Activated CD8-positive, alpha-beta T cell treated with anti-CD3 and anti-CD28 coated beads, Interleukin-2, amount 10 ng/mL, durations not matched to agents 7 days and 5 days (primary cell): ENCODE data around the gene CWF19L2. TPM values are rescaled to one million over a fixed set of nuclear protein-coding genes. Genes with fewer than 3 reads are reported as not detected.

ENCODE experiments used
- ATAC-seq: fragments of 150-1000 bp; cut with Tn5 transposase; one replicate; pipeline ENCODE4 v1.10.0; 2021; ENCODE audit warnings: moderate library complexity
- CTCF ChIA-PET: fragments of 350-600 bp; sonication (Branson Sonifier 250); formaldehyde crosslinking; loops from one replicate; lab custom pipeline; 2021; ENCODE audit warnings: antibody characterized with exemption; lab: Charles Lee
- POLR2A ChIA-PET: fragments of 350-600 bp; sonication (Branson Sonifier 250); formaldehyde crosslinking; loops from one replicate; lab custom pipeline; 2021; ENCODE audit warnings: antibody characterized with exemption; lab: Charles Lee
- DNase-seq: peaks from one replicate; pipeline ENCODE4 v3.0.0-alpha.2; 2020
- H3K27ac Mint-ChIP-seq: one replicate; pipeline ENCODE4 v1.8.0; 2021; ENCODE audit warnings: mild to moderate bottlenecking, mixed read lengths
- H3K27me3 Mint-ChIP-seq: one replicate; pipeline ENCODE4 v1.8.0; 2021; ENCODE audit warnings: low read depth, mixed read lengths
- H3K36me3 Mint-ChIP-seq: one replicate; pipeline ENCODE4 v1.8.0; 2021; ENCODE audit warnings: low read depth, mixed read lengths
- H3K4me1 Mint-ChIP-seq: one replicate; pipeline ENCODE4 v1.8.0; 2021; ENCODE audit warnings: low read depth, mixed read lengths
- H3K4me3 Mint-ChIP-seq: one replicate; pipeline ENCODE4 v1.8.0; 2021; ENCODE audit warnings: mild to moderate bottlenecking, mixed read lengths
- H3K9me3 Mint-ChIP-seq: one replicate; pipeline ENCODE4 v1.8.0; 2022; ENCODE audit warnings: mixed read lengths; ENCODE audit not compliant: insufficient read depth
- total RNA-seq, 2 experiments: library from RNA; stranded (reverse); gene quantifications; one replicate each; pipeline ENCODE4 v1.2.3, GENCODE V29; 2021

CWF19L2 gene
- total RNA-seq, 2 experiments from 2014 or later: 15.5 TPM

- H3K4me3 Mint-ChIP-seq: no peak overlapping the region
- no peaks in the 10 kb centered on the region for H3K27me3 Mint-ChIP-seq
- peaks cover 18% of the 10 kb centered on the region for H3K36me3 Mint-ChIP-seq
- ChIA-PET POLR2A (no interaction called here), CTCF (no interaction called here)
- H3K27ac Mint-ChIP-seq: no peak overlapping the region
- peaks cover 3% of the 10 kb centered on the region for H3K4me1 Mint-ChIP-seq
- no peaks in the 10 kb centered on the region for H3K9me3 Mint-ChIP-seq
- no peak for ATAC-seq
- no peak for DNase-seq
These were observed 85.2 kb downstream of the CWF19L2 start for GRCh38 chr11:107372439-107372838.

GRCh38 chr11:107370390-107370789 lies 87.2 kb downstream of the CWF19L2 start:
- no peak overlapping the region for H3K4me3 Mint-ChIP-seq
- CTCF ChIA-PET: no interaction called here
- POLR2A ChIA-PET: no interaction called here
- ATAC-seq: no peak
- H3K4me1 Mint-ChIP-seq: peaks cover 3% of the 10 kb centered on the region
- H3K27ac Mint-ChIP-seq: no peak overlapping the region
- H3K36me3 Mint-ChIP-seq: peaks cover 18% of the 10 kb centered on the region
- no peak for DNase-seq
- H3K27me3 Mint-ChIP-seq: no peaks in the 10 kb centered on the region
- H3K9me3 Mint-ChIP-seq: no peaks in the 10 kb centered on the region

- Mint-ChIP-seq H3K36me3 (peaks cover 14% of the 10 kb centered on the region), H3K9me3 (peaks cover 3% of the 10 kb centered on the region), H3K4me1 (no peaks in the 10 kb centered on the region), H3K27me3 (no peaks in the 10 kb centered on the region), H3K27ac (no peak overlapping the region), H3K4me3 (no peak overlapping the region)
- DNase-seq: no peak
- no peak for ATAC-seq
- ChIA-PET POLR2A (no interaction called here), CTCF (no interaction called here)
These were observed 97.9 kb downstream of the CWF19L2 start for GRCh38 chr11:107359701-107360100.

GRCh38 chr11:107357877-107358276 lies 99.7 kb downstream of the CWF19L2 start:
- DNase-seq (no peak), ATAC-seq (no peak)
- Mint-ChIP-seq H3K36me3 (peaks cover 15% of the 10 kb centered on the region), H3K4me1 (no peaks in the 10 kb centered on the region), H3K27me3 (no peaks in the 10 kb centered on the region), H3K4me3 (no peak overlapping the region), H3K27ac (no peak overlapping the region), H3K9me3 (peaks cover 3% of the 10 kb centered on the region)
- ChIA-PET CTCF (no interaction called here), POLR2A (no interaction called here)

- ChIA-PET CTCF (no interaction called here), POLR2A (no interaction called here)
- Mint-ChIP-seq H3K36me3 (peaks cover 12% of the 10 kb centered on the region), H3K27me3 (no peaks in the 10 kb centered on the region), H3K4me1 (no peaks in the 10 kb centered on the region), H3K4me3 (no peak overlapping the region), H3K27ac (no peak overlapping the region), H3K9me3 (no peaks in the 10 kb centered on the region)
- DNase-seq (no peak), ATAC-seq (no peak)
These were observed 102.8 kb downstream of the CWF19L2 start for GRCh38 chr11:107354780-107355179.

GRCh38 chr11:107337917-107338316 lies 119.7 kb downstream of the CWF19L2 start:
- ChIA-PET CTCF (no interaction called here), POLR2A (no interaction called here)
- Mint-ChIP-seq H3K4me1 (no peaks in the 10 kb centered on the region), H3K27me3 (no peaks in the 10 kb centered on the region), H3K4me3 (no peak overlapping the region), H3K36me3 (peaks cover 4% of the 10 kb centered on the region), H3K27ac (no peak overlapping the region), H3K9me3 (no peaks in the 10 kb centered on the region)
- DNase-seq (no peak), ATAC-seq (no peak)

GRCh38 chr11:107331728-107332127 lies 125.9 kb downstream of the CWF19L2 start:
- Mint-ChIP-seq H3K4me3 (no peak overlapping the region), H3K36me3 (peaks cover 9% of the 10 kb centered on the region), H3K27ac (no peak overlapping the region), H3K4me1 (no peaks in the 10 kb centered on the region), H3K9me3 (no peaks in the 10 kb centered on the region), H3K27me3 (no peaks in the 10 kb centered on the region)
- POLR2A ChIA-PET: no interaction called here
- CTCF ChIA-PET: no interaction called here
- DNase-seq (no peak), ATAC-seq (no peak)

GRCh38 chr11:107329164-107329563 lies 128.5 kb downstream of the CWF19L2 start:
- POLR2A ChIA-PET: no interaction called here
- ATAC-seq: no peak
- Mint-ChIP-seq H3K4me3 (no peak overlapping the region), H3K27me3 (no peaks in the 10 kb centered on the region), H3K9me3 (no peaks in the 10 kb centered on the region), H3K27ac (no peak overlapping the region), H3K4me1 (no peaks in the 10 kb centered on the region), H3K36me3 (peaks cover 17% of the 10 kb centered on the region)
- CTCF ChIA-PET: no interaction called here
- no peak for DNase-seq

GRCh38 chr11:107316426-107316825 lies 141.2 kb downstream of the CWF19L2 start:
- Mint-ChIP-seq H3K27me3 (no peaks in the 10 kb centered on the region), H3K9me3 (peaks cover 15% of the 10 kb centered on the region), H3K4me3 (no peak overlapping the region), H3K27ac (no peak overlapping the region), H3K36me3 (peaks cover 9% of the 10 kb centered on the region), H3K4me1 (no peaks in the 10 kb centered on the region)
- DNase-seq: no peak
- ATAC-seq: no peak
- POLR2A ChIA-PET: no interaction called here
- CTCF ChIA-PET: no interaction called here

GRCh38 chr11:107307991-107308390 lies 149.6 kb downstream of the CWF19L2 start:
- CTCF ChIA-PET: no interaction called here

GRCh38 chr11:107301878-107302277 lies 155.7 kb downstream of the CWF19L2 start:
- CTCF ChIA-PET: no interaction called here
- no peak overlapping the region for H3K27ac Mint-ChIP-seq
- no peaks in the 10 kb centered on the region for H3K9me3 Mint-ChIP-seq

More at GRCh38 chr11:107307991-107308390, 149.6 kb downstream of the CWF19L2 start:
- no peaks in the 10 kb centered on the region for H3K4me1 Mint-ChIP-seq
- ATAC-seq (no peak), DNase-seq (no peak)
- H3K4me3 Mint-ChIP-seq: no peak overlapping the region
- no peaks in the 10 kb centered on the region for H3K27me3 Mint-ChIP-seq
- H3K36me3 Mint-ChIP-seq: peaks cover 21% of the 10 kb centered on the region
- H3K9me3 Mint-ChIP-seq: no peaks in the 10 kb centered on the region
- POLR2A ChIA-PET: no interaction called here
- no peak overlapping the region for H3K27ac Mint-ChIP-seq

GRCh38 chr11:107293677-107294344 lies 163.8 kb downstream of the CWF19L2 start:
- H3K36me3 Mint-ChIP-seq: peaks cover 35% of the 10 kb centered on the region
- no peaks in the 10 kb centered on the region for H3K27me3 Mint-ChIP-seq
- H3K4me1 Mint-ChIP-seq: no peaks in the 10 kb centered on the region
- DNase-seq (no peak), ATAC-seq (no peak)
- CTCF ChIA-PET: no interaction called here
- H3K4me3 Mint-ChIP-seq: no peak overlapping the region
- H3K9me3 Mint-ChIP-seq: peaks cover 11% of the 10 kb centered on the region
- no peak overlapping the region for H3K27ac Mint-ChIP-seq
- POLR2A ChIA-PET: no interaction called here

More at GRCh38 chr11:107301878-107302277, 155.7 kb downstream of the CWF19L2 start:
- Mint-ChIP-seq H3K36me3 (peaks cover 15% of the 10 kb centered on the region), H3K4me3 (no peak overlapping the region), H3K4me1 (no peaks in the 10 kb centered on the region), H3K27me3 (no peaks in the 10 kb centered on the region)
- DNase-seq: no peak
- ATAC-seq: no peak
- POLR2A ChIA-PET: no interaction called here

- no peaks in the 10 kb centered on the region for H3K36me3 Mint-ChIP-seq
- H3K4me3 Mint-ChIP-seq: no peak overlapping the region
- H3K4me1 Mint-ChIP-seq: no peaks in the 10 kb centered on the region
- peaks cover 6% of the 10 kb centered on the region for H3K9me3 Mint-ChIP-seq
- DNase-seq (no peak), ATAC-seq (no peak)
- POLR2A ChIA-PET: no interaction called here
- no peaks in the 10 kb centered on the region for H3K27me3 Mint-ChIP-seq
- H3K27ac Mint-ChIP-seq: no peak overlapping the region
- CTCF ChIA-PET: no interaction called here
These were observed 175.4 kb downstream of the CWF19L2 start for GRCh38 chr11:107282195-107282594.
